Measurements from ENCODE around the gene RRBP1. TPM values are rescaled to one million over a fixed set of nuclear protein-coding genes. Genes with fewer than 3 reads are reported as not detected.

The RRBP1 gene
- polyA plus RNA-seq, 4 donors, result 113 to 136 (median 126) TPM

DNA sequence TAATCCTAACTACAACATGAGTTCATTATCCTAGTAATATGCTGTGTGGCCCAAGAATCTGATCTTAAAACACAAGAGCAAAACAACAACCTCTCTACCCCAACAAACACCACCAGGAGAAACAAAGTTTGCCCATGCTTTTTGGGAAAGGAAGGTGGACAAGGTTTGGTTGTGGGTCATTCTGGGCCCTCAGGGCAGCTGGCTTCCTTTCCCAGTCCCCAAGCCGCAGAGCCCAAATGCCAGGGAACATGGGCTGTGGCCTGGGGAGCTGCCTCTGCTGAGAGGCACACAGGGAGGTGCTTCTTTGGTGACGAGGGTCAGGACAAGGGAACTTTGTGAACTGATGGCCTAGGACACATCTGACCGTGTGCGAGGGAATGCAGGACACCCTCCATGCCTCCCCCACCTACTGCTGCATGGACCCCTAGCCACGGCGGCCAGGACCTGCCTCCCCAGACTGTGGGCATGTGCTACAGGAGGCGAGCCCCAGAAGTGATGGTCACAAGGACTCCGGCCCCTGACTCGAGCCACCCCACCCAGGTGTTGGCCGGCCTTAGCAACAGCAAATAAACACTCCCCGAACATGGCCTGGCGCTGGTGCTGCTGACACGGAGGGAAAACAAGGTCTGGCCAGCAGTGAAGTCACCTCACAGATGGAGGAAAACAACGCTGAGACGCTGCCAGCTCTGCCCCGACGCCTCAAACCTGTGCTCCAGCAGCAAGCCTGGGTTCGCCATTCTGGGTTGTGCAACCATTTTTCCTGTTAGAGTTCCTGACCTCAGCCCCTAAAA is 55.6 kb downstream of the RRBP1 start:
- no peak for DNase-seq (ENCODE audit: low read depth in 4 of 4, low spot score in 2 of 4)

DNA sequence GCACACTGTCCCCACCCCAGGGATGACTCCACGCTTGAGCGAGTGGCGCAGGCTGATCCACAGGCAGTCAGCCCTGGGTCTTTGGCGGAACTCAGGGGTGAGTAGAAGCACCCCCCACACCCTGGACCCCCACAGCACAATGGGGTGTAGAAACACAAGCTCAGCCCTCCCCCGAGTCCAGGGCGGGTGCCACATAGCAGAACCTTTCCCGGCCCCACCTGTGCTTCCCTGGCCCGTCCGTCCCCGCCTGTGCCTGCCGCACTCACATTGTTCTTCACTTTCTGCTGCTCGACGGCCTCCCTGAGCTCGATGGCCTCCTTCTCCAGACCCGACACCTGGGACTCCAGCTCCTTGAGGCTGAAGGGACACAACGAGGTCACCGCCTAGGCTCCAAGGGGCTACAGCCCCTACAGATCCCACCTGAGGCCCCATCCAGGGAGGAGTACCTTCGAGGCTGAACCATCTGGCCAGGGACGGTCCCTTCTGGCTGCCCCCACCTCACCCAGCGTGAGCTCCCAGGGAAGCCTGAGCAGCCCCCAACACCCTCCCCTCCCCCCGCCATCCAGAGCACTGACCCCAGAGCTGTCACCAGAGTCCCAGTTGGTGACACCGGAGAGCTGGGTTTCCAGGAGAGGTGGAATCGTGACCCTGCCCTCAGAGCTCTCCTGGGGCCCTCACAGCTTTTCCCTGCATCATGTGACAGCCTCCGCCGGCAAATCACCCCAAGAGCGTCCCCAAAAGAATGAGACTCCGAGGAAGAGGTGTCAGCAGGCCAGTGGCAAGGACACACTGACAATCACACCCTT is 56.6 kb downstream of the RRBP1 start:
- DNase-seq (ENCODE audit: low read depth in 4 of 4, low spot score in 2 of 4), result no peak

DNA sequence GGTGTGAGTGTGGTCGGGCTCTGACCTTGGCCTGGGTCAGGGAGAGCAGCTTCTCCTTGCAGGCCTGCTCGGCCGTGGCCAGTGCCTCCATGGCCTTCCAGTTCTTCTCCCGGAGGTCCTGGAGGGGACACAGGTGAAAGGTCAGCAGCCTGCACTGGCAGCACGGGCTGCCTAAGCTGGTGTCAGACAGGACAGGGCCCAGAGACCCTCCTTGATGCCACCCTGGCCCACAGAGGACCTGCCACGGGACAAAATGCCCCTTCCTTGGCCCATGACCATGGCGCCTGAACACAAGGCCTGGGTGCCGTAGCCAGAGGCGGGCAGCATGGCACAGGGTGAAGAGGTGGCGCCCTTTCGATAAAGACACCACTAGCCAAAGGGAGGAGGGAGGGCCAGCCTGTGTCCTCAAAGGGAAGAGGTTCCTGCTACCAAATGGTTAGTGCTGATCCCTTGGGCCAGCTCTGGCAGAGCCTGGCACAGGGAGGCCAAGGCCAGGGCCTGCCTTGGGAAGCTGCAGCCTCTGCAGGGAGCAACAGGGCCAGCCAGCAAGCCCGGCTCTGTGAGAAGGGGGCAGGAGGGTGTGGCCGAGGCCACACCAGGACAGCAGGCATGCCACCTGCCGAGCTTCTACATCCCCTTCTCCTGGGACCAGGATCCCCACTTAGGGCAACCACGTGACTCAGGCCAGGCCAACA is 57.3 kb downstream of the RRBP1 start:
- no peak for DNase-seq (ENCODE audit: low read depth in 4 of 4, low spot score in 2 of 4)

DNA sequence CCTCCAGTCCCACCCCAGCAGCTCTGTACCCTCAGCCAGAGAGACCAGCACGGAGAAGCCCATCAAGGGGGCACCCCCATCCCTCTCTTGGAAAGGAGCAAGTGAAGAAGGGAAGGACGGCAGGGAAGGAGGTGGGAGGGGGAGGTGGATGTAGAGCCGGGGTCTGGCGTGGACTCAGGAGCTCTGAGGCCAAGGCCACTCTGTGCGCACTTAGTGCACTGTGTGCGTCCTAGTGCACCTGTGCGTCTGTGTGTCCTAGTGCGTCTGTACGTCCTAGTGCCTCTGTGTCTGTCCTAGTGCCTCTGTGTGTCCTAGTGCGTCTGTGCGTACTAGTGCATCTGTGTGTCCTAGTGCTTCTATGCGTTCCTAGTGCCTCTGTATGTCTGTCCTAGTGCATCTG is 58.0 kb downstream of the RRBP1 start:
- DNase-seq (ENCODE audit: low read depth in 4 of 4, low spot score in 2 of 4), result no peak

DNA sequence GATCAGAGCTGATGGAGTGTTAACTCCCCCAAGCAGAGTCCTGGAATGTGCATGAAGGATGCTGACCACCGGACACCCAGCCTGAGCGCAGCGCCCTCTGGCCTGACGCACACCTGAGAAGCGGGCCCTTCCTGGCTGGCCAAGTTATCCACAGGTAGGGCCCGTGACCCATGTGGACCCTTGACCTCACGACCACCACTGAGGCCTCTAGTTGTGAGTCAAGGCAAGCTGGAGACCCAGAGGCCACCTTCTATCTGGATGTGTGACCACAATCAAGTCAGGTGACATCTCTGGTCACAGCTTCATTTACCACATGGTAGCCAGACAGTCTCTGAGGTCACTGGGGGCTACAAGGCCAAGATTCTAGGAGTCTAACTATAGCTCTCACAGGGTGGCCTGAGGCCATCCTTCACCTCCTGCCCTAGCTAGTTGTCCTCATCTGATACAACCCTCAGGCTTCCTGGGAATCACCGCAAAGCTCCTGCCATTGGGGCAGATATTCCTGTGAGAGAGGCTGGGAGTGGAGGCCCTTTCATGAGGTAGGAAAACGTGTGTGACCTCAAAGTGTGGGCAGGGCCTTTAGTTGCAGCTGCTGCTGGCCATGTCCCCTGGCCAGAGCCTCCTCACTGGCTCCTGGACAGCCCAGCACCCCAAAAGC is 59.1 kb downstream of the RRBP1 start:
- DNase-seq (ENCODE audit: low read depth in 4 of 4, low spot score in 2 of 4), result no peak

DNA sequence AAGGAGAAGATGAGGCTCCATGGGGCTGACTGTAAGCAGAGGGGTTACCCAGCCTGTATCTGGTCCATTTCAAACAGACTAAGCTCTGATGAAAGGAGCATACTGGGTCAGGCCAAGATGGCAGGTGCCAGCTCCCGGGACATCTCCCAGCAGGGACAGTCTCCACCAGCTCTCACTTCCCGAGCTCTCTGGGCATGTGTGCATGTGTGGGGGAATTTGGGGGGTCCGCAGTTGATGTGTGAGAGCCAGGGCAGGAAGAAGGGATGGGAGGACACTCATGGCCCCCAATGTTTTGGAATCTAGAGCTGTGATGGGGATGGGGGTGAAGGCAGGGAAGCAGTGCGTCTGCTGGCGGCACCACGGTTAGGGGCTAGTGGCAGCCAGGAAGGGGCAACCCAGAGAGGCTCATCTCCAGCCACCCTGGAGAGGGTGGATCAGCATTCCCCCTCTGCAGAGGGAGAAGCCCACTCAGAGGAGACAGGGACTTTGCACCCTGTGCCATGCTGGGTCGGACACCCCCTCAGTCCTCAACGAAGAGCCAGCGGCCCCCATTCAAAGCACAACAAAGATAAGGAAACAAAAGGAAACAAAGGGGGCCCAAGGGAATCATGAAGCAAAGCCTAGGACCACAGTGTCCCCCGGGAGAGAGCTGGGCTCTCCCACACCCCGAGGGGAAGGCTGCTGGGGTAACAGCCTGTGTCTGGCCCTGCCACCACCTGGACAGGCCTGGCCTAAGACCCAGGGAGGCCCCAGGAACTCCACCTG is 59.8 kb downstream of the RRBP1 start:
- no peak for DNase-seq (ENCODE audit: low read depth in 4 of 4, low spot score in 2 of 4)

DNA sequence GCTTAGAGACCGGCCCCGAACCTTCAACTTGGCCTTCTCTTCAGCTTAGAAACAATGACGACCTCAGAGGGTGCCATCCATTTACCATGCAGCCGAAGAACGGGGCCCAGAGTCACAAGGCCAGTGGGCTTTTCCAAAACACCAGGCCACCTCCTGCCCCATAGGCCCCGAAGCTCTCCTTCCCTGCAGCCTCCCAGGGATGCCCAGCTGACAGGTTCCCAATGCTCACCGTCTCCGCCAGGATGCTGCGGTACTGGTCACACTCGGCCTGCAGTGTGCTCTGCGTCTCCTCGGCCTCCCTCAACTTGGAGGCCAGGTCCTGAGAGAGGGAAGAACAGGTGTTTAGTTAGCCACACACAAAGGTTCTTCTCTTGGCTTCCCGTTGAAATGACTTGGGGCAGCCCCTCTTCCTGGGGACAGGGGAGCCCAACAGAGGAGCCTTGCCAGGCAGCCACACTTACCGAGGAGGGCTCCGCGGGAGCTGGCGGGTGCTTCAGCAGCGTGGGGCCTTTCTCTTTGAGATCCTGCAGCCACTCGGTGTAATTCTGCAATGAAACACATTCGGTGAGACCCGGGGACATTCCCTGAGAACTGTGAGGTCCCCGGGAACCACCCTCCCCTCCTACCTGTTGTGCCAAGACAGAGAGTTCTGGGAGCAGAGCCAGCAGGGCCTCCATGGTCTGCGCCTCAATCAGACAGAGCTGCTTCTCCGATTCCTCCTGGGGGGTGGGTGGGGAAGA is 60.6 kb downstream of the RRBP1 start:
- no peak for DNase-seq (ENCODE audit: low read depth in 4 of 4, low spot score in 2 of 4)

DNA sequence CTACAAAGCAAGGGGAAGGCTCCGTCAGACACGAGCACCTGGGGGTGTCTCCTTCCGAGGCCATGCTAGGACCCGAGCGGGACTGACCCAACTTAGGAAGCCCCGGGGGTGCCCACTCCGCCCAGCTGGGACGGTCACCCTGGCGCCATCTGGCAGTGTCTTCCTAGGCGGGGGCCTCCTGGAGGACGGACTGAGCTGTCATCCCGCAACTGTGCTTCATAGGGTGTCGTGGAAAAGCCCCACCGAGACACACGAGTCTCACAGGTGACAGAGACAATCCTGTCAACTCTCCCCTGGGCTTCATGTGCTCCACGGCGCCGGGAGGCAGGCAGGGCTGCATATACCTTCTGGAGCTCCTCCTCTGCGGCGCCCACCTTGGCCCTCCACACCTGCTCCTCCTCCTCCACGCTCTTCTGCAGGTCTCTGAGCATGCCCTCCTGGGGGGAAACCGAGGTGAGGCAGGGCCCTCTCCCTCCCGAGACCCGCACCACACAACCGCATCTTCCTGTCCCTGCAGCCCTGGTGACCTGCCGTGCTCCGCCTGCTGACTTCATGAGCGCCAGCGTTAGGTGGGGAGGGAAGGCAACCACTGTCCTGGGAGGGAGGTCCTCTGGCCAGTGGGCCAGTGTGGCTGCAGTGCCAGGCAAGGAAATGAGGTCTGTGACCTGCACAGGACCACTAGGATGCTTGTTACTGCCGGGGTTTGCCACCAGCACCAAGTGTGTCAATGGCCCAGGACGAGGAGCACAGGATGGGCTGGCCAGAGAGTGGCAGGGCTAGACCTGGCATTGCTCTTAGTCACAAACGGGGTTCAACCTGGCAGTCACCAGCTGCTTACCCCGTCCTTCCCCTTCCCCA is 61.4 kb downstream of the RRBP1 start:
- no peak for DNase-seq (ENCODE audit: low read depth in 4 of 4, low spot score in 2 of 4)

DNA sequence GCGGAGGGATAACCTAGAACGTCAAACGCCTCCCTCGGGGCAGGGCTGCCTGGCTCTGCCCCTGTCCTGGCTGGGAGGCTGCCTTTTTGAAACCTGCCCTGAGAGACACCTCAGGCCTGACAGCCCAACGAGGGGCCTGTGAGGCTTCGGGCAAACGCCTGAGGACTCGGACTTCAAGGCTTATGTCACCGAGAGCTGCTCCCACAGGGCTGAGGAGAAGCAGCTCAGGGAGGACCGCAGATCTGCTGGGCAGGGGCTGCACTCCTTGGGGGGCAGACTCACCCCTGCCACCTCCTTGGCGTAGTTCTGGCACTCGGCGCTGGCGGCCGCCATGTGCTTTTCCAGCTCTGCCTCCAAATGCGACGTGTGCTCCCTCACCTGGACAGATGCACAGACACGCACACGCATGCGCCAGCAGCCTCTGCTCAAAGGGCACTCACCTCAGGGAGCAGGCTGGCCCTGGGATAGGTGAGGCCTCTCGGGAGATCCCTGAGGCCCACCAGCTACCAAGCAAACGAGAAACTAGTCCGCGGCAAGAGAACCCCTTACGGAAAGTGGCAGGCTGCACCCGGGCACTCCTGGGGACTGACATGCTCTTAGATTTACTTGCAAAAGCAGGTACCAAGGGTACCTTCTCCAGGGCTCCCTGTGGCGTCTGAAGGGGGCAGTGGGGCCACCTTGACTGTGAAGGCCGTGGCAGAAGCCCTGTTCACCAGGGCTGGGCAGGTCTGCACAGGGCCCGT is 62.5 kb downstream of the RRBP1 start:
- no peak for DNase-seq (ENCODE audit: low read depth in 4 of 4, low spot score in 2 of 4)

DNA sequence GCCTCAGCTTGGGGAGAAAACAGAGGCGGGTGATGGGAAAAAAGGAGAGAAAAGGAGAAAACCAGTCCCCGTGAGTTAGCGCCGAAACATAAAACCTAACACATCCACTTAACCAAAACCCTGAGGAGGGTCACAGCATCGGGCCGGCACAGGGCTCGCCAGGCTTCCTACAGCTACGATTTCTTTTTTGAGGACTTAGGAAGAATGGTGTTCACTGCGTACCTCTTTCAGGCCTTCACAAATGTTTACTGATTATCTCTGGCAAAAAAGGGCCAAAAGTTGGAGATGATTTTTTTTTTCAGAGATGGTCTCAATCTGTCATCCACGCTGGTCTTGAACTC is 63.4 kb downstream of the RRBP1 start:
- DNase-seq (ENCODE audit: low read depth in 4 of 4, low spot score in 2 of 4), result no peak

DNA sequence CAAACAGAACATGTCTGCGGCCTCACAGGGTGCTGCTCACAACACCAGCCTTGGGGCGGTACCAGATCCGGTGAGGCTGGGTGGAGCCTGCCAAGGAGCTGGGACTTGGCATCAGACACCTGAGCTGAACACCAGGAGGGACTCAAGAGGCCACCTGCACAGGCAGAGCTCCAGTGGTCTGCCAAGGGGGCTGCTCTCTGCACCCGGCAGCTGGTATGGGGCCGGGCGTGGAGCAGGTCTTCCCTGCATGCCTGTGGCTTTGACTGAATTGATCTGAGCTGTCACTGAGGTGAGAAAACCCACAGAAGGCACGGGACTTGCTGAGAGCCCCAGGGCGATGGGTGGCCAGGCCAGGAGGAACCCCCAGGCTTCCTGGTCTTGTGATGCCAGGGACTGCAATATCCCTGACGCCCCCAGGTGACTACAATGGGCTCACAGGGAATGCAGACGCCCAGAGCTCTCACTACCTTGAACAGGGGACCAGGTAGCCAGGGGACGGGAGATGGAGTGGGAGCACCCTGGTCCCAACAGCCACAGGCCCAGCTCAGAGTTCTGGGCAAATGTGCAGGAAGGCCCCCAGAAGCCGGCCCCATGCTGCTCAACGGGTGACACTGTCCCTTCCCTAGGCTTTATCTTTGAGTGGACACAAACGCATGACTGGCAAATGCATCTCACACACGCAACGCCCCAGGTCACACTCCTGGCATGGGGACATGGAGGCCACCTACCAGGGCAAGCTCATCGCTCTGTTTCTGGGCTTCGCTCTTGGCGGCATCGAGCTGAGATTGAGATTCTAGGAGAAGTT is 64.0 kb downstream of the RRBP1 start:
- DNase-seq (ENCODE audit: low read depth in 4 of 4, low spot score in 2 of 4), result no peak

DNA sequence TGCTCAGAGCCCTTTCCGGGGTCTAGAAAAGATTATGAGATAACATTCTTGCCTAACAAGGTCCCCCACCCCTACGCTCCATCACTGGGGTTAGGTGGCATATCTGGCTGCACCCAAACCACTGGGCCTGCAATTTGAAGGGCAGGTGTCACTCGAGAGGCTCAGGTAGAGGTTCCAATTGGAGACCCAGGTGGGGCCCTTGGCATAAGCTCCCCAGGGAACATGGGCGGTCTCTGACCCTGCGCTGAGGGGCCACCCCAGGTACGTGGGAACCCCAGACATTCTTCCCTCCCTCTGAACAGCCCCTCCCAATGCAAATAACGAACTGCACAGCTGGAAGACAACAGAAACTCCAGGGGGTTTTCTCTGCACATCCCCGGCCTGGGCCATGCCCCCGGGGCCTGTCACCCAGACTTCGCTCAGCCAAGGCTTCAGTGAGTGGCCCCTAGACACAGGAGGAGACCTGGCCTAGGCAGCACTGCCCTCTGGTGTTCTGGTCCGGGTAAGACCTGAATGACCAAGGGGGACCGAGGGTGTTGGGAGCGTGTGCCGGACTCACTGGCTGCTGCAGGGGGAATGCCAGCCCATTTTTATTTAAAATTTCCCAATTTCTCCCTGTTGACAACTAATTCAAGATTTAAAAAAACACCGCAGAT is 64.7 kb downstream of the RRBP1 start:
- DNase-seq (ENCODE audit: low read depth in 4 of 4, low spot score in 2 of 4), result peak in 1 of 4 donors; percentile 48

DNA sequence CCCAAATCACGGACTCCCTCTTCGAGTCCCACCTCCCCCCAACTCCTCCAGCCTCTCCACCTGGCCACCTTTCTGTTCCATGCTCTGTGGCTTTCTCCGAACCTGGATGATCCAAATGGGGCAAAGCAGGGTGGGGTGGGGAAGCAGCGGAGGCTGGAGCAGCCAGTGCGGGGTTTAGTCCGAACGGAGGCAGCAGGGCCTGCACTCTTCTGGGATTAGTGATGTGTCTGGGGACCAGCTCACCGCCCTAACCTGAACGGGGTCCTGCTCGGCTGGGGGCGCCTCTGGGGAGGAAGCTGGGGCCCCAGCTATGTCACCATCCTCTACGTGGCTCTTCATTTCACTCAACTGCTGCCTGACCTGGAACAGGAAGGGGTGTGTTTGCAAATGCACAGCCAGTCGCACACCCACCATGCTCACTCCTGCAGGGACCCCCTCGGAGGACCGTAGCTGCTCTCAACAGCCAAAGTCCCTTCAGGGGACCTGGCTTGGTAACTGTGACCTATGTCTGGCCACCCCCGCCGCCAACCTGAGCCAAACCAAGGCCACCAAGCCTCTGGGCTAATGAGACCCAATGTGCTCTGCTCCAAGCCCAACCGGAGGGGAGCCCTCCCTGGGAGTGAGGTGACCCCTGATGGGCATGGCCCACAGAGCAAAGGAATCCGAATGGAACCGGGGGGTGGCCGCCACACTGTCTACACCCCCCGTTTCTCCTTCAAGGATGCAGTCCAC is 65.4 kb downstream of the RRBP1 start:
- no peak for DNase-seq (ENCODE audit: low read depth in 4 of 4, low spot score in 2 of 4)

DNA sequence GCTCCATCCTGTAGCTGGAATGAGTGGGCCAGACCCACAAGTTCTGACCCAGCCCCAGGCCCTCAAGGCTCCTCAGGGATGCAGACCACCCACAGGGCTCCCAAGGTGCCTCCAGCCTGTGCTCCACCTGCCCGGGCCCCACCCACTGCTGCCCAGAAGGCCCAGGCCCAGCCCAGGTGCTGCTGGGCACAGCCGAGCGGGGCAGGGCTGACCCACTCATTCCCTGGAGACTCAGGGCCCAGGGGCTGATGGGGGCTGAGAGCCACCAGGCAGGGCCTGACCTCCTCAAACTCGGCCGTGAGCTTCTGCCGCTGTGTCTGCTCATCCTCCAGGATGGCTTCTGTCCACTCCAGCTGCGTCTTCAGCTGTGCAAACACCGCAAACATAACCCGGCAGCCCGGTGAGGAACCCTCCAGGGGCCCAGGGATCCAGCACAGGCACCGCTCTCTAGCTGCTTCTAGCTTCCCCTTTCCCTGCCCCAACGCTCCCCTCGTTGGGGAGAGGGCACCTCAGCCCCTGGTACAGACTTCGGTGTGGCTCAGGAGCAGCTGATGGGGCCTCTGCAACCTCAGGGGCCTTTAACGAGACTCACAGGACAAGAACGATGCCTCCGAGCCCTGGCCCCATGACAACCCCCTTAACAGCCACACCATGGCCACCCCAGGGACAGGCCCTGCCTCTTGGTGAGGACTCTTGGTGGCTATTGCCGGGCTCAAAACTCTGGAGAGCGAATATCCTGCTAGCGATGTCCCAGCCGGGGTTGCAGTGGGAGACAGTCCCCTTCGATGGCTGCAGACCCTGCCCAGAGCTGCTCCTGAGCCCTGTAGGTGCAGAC is 66.2 kb downstream of the RRBP1 start:
- DNase-seq (ENCODE audit: low read depth in 4 of 4, low spot score in 2 of 4), result no peak

Data from left renal cortex interstitium (tissue), 4 donors.